Activated CD8-positive, alpha-beta T cell treated with anti-CD3 and anti-CD28 coated beads, Interleukin-2, amount 10 ng/mL, durations not matched to agents 7 days and 5 days (primary cell): Measurements from ENCODE around the gene SEPTIN12. TPM values are rescaled to one million over a fixed set of nuclear protein-coding genes. Genes with fewer than 3 reads are reported as not detected.

Experiments
- ATAC-seq: fragments of 150-1000 bp; cut with Tn5 transposase; one replicate; pipeline ENCODE4 v1.10.0; 2021; ENCODE audit warnings: moderate library complexity
- CTCF ChIA-PET: fragments of 350-600 bp; sonication (Branson Sonifier 250); formaldehyde crosslinking; loops from one replicate; lab custom pipeline; 2021; ENCODE audit warnings: antibody characterized with exemption; lab: Charles Lee
- POLR2A ChIA-PET: fragments of 350-600 bp; sonication (Branson Sonifier 250); formaldehyde crosslinking; loops from one replicate; lab custom pipeline; 2021; ENCODE audit warnings: antibody characterized with exemption; lab: Charles Lee
- DNase-seq: peaks from one replicate; pipeline ENCODE4 v3.0.0-alpha.2; 2020
- H3K27ac Mint-ChIP-seq: one replicate; pipeline ENCODE4 v1.8.0; 2021; ENCODE audit warnings: mild to moderate bottlenecking, mixed read lengths
- H3K27me3 Mint-ChIP-seq: one replicate; pipeline ENCODE4 v1.8.0; 2021; ENCODE audit warnings: low read depth, mixed read lengths
- H3K36me3 Mint-ChIP-seq: one replicate; pipeline ENCODE4 v1.8.0; 2021; ENCODE audit warnings: low read depth, mixed read lengths
- H3K4me1 Mint-ChIP-seq: one replicate; pipeline ENCODE4 v1.8.0; 2021; ENCODE audit warnings: low read depth, mixed read lengths
- H3K4me3 Mint-ChIP-seq: one replicate; pipeline ENCODE4 v1.8.0; 2021; ENCODE audit warnings: mild to moderate bottlenecking, mixed read lengths
- H3K9me3 Mint-ChIP-seq: one replicate; pipeline ENCODE4 v1.8.0; 2022; ENCODE audit warnings: mixed read lengths; ENCODE audit not compliant: insufficient read depth
- total RNA-seq, 2 experiments: library from RNA; stranded (reverse); gene quantifications; one replicate each; pipeline ENCODE4 v1.2.3, GENCODE V29; 2021

SEPTIN12 gene
- total RNA-seq, 2 experiments from 2014 or later, result not detected

- POLR2A ChIA-PET, result interaction anchor here (0.8 to 2.6 kb wide), 12 partner anchors 10 to 113 kb away, joined by 3 to 16 read pairs (median 4); partner anchors contain the start of genes GLYR1, NUDT16L1, UBN1 and ZNF500
- no peaks in the 10 kb centered on the region for H3K27me3 Mint-ChIP-seq
- H3K9me3 Mint-ChIP-seq, result no peaks in the 10 kb centered on the region
- DNase-seq, result peak; percentile 97
- peaks cover 18% of the 10 kb centered on the region for H3K4me1 Mint-ChIP-seq
- peak; percentile 83 for ATAC-seq
- H3K27ac Mint-ChIP-seq, result peak overlapping the region; percentile 92
- CTCF ChIA-PET, result interaction anchor here (0.9 to 2.2 kb wide), 14 partner anchors 10 to 481 kb away, joined by 3 to 10 read pairs (median 4); partner anchors contain the start of genes MGRN1, NUDT16L1, ROGDI and ZNF500
- peak overlapping the region; percentile 85 for H3K4me3 Mint-ChIP-seq
- peaks cover 1% of the 10 kb centered on the region for H3K36me3 Mint-ChIP-seq
These were observed 53.2 kb downstream of the SEPTIN12 start for GRCh38 chr16:4734730-4735535.

- peaks cover 5% of the 10 kb centered on the region for H3K36me3 Mint-ChIP-seq
- POLR2A ChIA-PET, result interaction anchor here (0.7 to 2.6 kb wide), 14 partner anchors 10 to 113 kb away, joined by 3 to 16 read pairs (median 4); partner anchors contain the start of genes GLYR1, NUDT16L1, UBN1 and ZNF500
These were observed 53.9 kb downstream of the SEPTIN12 start, which contains the start of the genes ANKS3 and DNAAF8 for GRCh38 chr16:4734063-4734729. TSS of gene ANKS3 (minus strand) at chr16:4734271. CDS start at chr16:4730149, 4,122 bp downstream. TSS of gene DNAAF8 (plus strand) at chr16:4734537. CDS start at chr16:4736515, 1,978 bp downstream.

GRCh38 chr16:4733747-4734062, 54.4 kb downstream of the SEPTIN12 start:
- ChIA-PET POLR2A (interaction anchor here (0.7 to 2.6 kb wide), 10 partner anchors 9 to 114 kb away, joined by 3 to 16 read pairs (median 5); partner anchors contain the start of genes GLYR1, NUDT16L1, UBN1 and ZNF500), CTCF (interaction anchor here (0.9 to 2.2 kb wide), 8 partner anchors 9 to 222 kb away, joined by 3 to 10 read pairs (median 4); partner anchors contain the start of genes MGRN1, ROGDI and ZNF500)
- DNase-seq (peak; percentile 47), ATAC-seq (peak; percentile 8)
- Mint-ChIP-seq H3K27me3 (no peaks in the 10 kb centered on the region), H3K36me3 (peaks cover 6% of the 10 kb centered on the region), H3K9me3 (no peaks in the 10 kb centered on the region), H3K4me1 (peaks cover 18% of the 10 kb centered on the region), H3K27ac (peak overlapping the region; percentile 82), H3K4me3 (peak overlapping the region; percentile 85)

More at GRCh38 chr16:4734063-4734729, 53.9 kb downstream of the SEPTIN12 start, which contains the start of the genes ANKS3 and DNAAF8:
- DNase-seq, result peak; percentile 86
- Mint-ChIP-seq H3K27me3 (no peaks in the 10 kb centered on the region), H3K4me3 (peak within 1 kb of the TSS; percentile 85), H3K9me3 (no peaks in the 10 kb centered on the region), H3K27ac (peak within 1 kb of the TSS; percentile 92), H3K4me1 (peaks cover 18% of the 10 kb centered on the region)
- peak; percentile 82 for ATAC-seq
- CTCF ChIA-PET, result interaction anchor here (0.9 to 2.2 kb wide), 13 partner anchors 9 to 480 kb away, joined by 3 to 10 read pairs (median 3); partner anchors contain the start of genes MGRN1, ROGDI and ZNF500

GRCh38 chr16:4733211-4733742, 54.9 kb downstream of the SEPTIN12 start:
- Mint-ChIP-seq H3K36me3 (peaks cover 8% of the 10 kb centered on the region), H3K9me3 (no peaks in the 10 kb centered on the region), H3K4me1 (peaks cover 18% of the 10 kb centered on the region), H3K27me3 (no peaks in the 10 kb centered on the region), H3K27ac (peak overlapping the region; percentile 82), H3K4me3 (peak overlapping the region; percentile 85)
- CTCF ChIA-PET, result interaction anchor here (1.2 to 2.2 kb wide), 4 partner anchors 8 to 109 kb away, joined by 3 to 10 read pairs (median 5); partner anchors contain the start of gene MGRN1
- POLR2A ChIA-PET, result interaction anchor here (0.7 to 2.6 kb wide), 6 partner anchors 14 to 114 kb away, joined by 3 to 16 read pairs (median 6); partner anchors contain the start of genes GLYR1, UBN1 and ZNF500
- DNase-seq, result no peak
- no peak for ATAC-seq

GRCh38 chr16:4729876-4730275, 58.3 kb downstream of the SEPTIN12 start:
- CTCF ChIA-PET, result no interaction called here

GRCh38 chr16:4728676-4729075, 59.5 kb downstream of the SEPTIN12 start:
- Mint-ChIP-seq H3K4me3 (no peak overlapping the region), H3K4me1 (peaks cover 8% of the 10 kb centered on the region), H3K36me3 (peaks cover 8% of the 10 kb centered on the region), H3K27ac (no peak overlapping the region), H3K9me3 (no peaks in the 10 kb centered on the region), H3K27me3 (no peaks in the 10 kb centered on the region)
- CTCF ChIA-PET, result no interaction called here
- ATAC-seq (no peak), DNase-seq (no peak)
- POLR2A ChIA-PET, result no interaction called here

More at GRCh38 chr16:4729876-4730275, 58.3 kb downstream of the SEPTIN12 start:
- POLR2A ChIA-PET, result interaction anchor here (1.1 kb wide), 1 partner anchor 31 kb away, joined by 4 read pairs; no protein-coding TSS in a partner anchor
- Mint-ChIP-seq H3K27me3 (no peaks in the 10 kb centered on the region), H3K36me3 (peaks cover 8% of the 10 kb centered on the region), H3K9me3 (no peaks in the 10 kb centered on the region), H3K4me3 (no peak overlapping the region), H3K4me1 (peaks cover 11% of the 10 kb centered on the region), H3K27ac (no peak overlapping the region)
- DNase-seq, result no peak
- no peak for ATAC-seq

Other genes starting within 250 kb of the SEPTIN12 start
- 10 to 100 TPM; 44.0 to 48.7 TPM for gene CDIP1, start 249.6 kb downstream of the SEPTIN12 start, total RNA-seq
- gene C16orf96, start 232.0 kb downstream of the SEPTIN12 start, total RNA-seq, result under 1 TPM; 0.13 TPM
- 10 to 100 TPM; 15.0 to 18.9 TPM for gene UBALD1, start 173.5 kb downstream of the SEPTIN12 start, total RNA-seq
- gene MGRN1, start 163.5 kb downstream of the SEPTIN12 start, total RNA-seq, result 10 to 100 TPM; 77.3 to 80.6 TPM
- 10 to 100 TPM; 32.6 to 36.2 TPM for gene NUDT16L1, start 94.8 kb downstream of the SEPTIN12 start, total RNA-seq
- 10 to 100 TPM; 17.0 to 17.2 TPM for gene ANKS3, start 54.1 kb downstream of the SEPTIN12 start, total RNA-seq
- under 1 TPM; 0.39 to 0.68 TPM for gene DNAAF8, start 53.8 kb downstream of the SEPTIN12 start, total RNA-seq
- 10 to 100 TPM; 14.0 to 14.9 TPM for gene ZNF500, start 21.2 kb downstream of the SEPTIN12 start, total RNA-seq
- not detected for gene SMIM22, start 7.0 kb upstream of the SEPTIN12 start, total RNA-seq
- 10 to 100 TPM; 12.3 to 13.1 TPM for gene ROGDI, start 14.3 kb upstream of the SEPTIN12 start, total RNA-seq
- 10 to 100 TPM; 92.2 to 95.7 TPM for gene GLYR1, start 58.9 kb upstream of the SEPTIN12 start, total RNA-seq
- gene UBN1, start 59.1 kb upstream of the SEPTIN12 start, total RNA-seq, result 10 to 100 TPM; 42.1 to 44.1 TPM
- gene PPL, start 148.8 kb upstream of the SEPTIN12 start, total RNA-seq, result not detected
- gene SEC14L5, start 170.0 kb upstream of the SEPTIN12 start, total RNA-seq, result not detected
- 10 to 100 TPM; 15.6 TPM for gene NAGPA, start 245.6 kb upstream of the SEPTIN12 start, total RNA-seq